HepG2 (cell line): ENCODE results near the gene STEAP3. TPM values are rescaled to one million over a fixed set of nuclear protein-coding genes. Genes with fewer than 3 reads are reported as not detected.

Experiments
- ATAC-seq: fragments of 200-7000 bp; cut with Tn5 transposase; 3 replicates; pipeline ENCODE4 v1.9.1; 2020; ENCODE audit warnings: mild to moderate bottlenecking, moderate library complexity
- BruUV-seq: library from RNA; stranded (reverse); fragments of 400-500 nt; replicated peaks from 2 replicates; lab custom pipeline; 2021; lab: Mats Ljungman, UMichigan
- CTCF ChIA-PET: fragments of 300-600 bp; formaldehyde crosslinking; extraction: SDS; loops from one replicate; lab custom pipeline; 2021; ENCODE audit warnings: low total read pairs, inconsistent platforms, low intra/inter-chr PET ratio; lab: Yijun Ruan, JAX
- POLR2A ChIA-PET: fragments of 350-600 bp; sonication (Branson Sonifier 250); formaldehyde crosslinking; loops from one replicate; lab custom pipeline; 2020; ENCODE audit warnings: antibody characterized with exemption, inconsistent platforms; lab: Yijun Ruan, JAX
- DNase-seq: peaks from one replicate; pipeline ENCODE4 v3.0.0-alpha.2; 2015; ENCODE audit warnings: low spot score
- FAIRE-seq: peaks from 3 replicates; lab custom pipeline; 2011; peaks lifted over from hg19 to GRCh38; lab: Jason Lieb, UNC
- H2AFZ ChIP-seq: one replicate; pipeline ENCODE4 v1.6.1; 2011; ENCODE audit warnings: low read length, inconsistent platforms
- H3K27ac ChIP-seq: fragments of 300-600 bp; 3 replicates; pipeline ENCODE4 v1.8.0; 2011; ENCODE audit warnings: mixed run types, mild to moderate bottlenecking, mixed read lengths, low read length, inconsistent platforms; ENCODE audit not compliant: insufficient read depth; ENCODE audit errors: extremely low read length
- H3K27me3 ChIP-seq, 2 experiments: fragments of 200-600 bp in 1 of 2; 2 replicates in 1 of 2; 3 replicates in 1 of 2; pipeline versions ENCODE4 v1.6.0 to v1.8.0; 2011; ENCODE audit warnings: low read length in 2 of 2, mild to moderate bottlenecking in 2 of 2, moderate library complexity in 2 of 2, inconsistent platforms in 1 of 2; ENCODE audit not compliant: insufficient read depth in 2 of 2, control insufficient read depth in 1 of 2
- H3K36me3 ChIP-seq, 2 experiments: fragments of 200-600 bp in 1 of 2; replicated peaks in 1 of 2; 2 replicates in 1 of 2; 3 replicates in 1 of 2; pipeline versions ENCODE4 v1.5.1 to v1.8.0; 2011; ENCODE audit warnings: low read length in 2 of 2, inconsistent platforms in 1 of 2; ENCODE audit not compliant: insufficient read depth in 2 of 2, control insufficient read depth in 1 of 2
- H3K4me1 ChIP-seq: 2 replicates; pipeline ENCODE4 v1.5.1; 2012; ENCODE audit warnings: low read length, inconsistent platforms; ENCODE audit not compliant: insufficient read depth
- H3K4me2 ChIP-seq: 2 replicates; pipeline ENCODE4 v1.6.0; 2011; ENCODE audit warnings: low read depth, low read length, inconsistent platforms
- H3K4me3 ChIP-seq, 3 experiments: fragments of 200-600 bp in 1 of 3; sonication (generic), shearing (Covaris generic) in 1 of 3; replicated peaks in 1 of 3; 2 replicates each; pipeline ENCODE4 v1.5.1; 2011 to 2016; ENCODE audit warnings: low read length in 3 of 3, inconsistent platforms in 2 of 3, low read depth in 2 of 3, mild to moderate bottlenecking in 2 of 3, control low read depth in 1 of 3, mixed read lengths in 1 of 3; ENCODE audit not compliant: insufficient read depth in 1 of 3
- H3K79me2 ChIP-seq: one replicate; pipeline ENCODE4 v1.6.1; 2011; ENCODE audit warnings: low read length, inconsistent platforms; ENCODE audit not compliant: insufficient read depth
- H3K9ac ChIP-seq: 2 replicates; pipeline ENCODE4 v1.6.0; 2011; ENCODE audit warnings: mild to moderate bottlenecking, low read depth, low read length, inconsistent platforms; ENCODE audit not compliant: insufficient read depth
- H3K9me3 ChIP-seq: 2 replicates; pipeline ENCODE4 v1.5.1; 2012; ENCODE audit warnings: mild to moderate bottlenecking, low read length
- H4K20me1 ChIP-seq: 2 replicates; pipeline ENCODE4 v1.6.0; 2011; ENCODE audit warnings: inconsistent platforms, mild to moderate bottlenecking, low read length, moderate library complexity; ENCODE audit not compliant: insufficient read depth
- BRD4 ChIP-seq: sonication (generic); formaldehyde crosslinking; IDR thresholded peaks from 2 replicates; pipeline ENCODE4 v1.4.0; 2020; ENCODE audit warnings: missing genetic modification reagents
- HDAC2 ChIP-seq: sonication (generic); formaldehyde crosslinking; IDR thresholded peaks from 2 replicates; pipeline ENCODE4 v1.4.0; 2020; ENCODE audit warnings: missing genetic modification reagents
- KDM1A ChIP-seq: IDR thresholded peaks from 2 replicates; pipeline ENCODE4 v1.6.1; 2016; ENCODE audit warnings: missing compliant biosample characterization
- MTA1 ChIP-seq: sonication (generic); formaldehyde crosslinking; IDR thresholded peaks from 2 replicates; pipeline ENCODE4 v1.4.0; 2020; ENCODE audit warnings: missing genetic modification reagents, mild to moderate bottlenecking, borderline replicate concordance
- RFX5 ChIP-seq: IDR thresholded peaks from 2 replicates; pipeline ENCODE4 v1.6.1; 2011; ENCODE audit warnings: low read depth, low read length, improper control_type of control experiment
- RXRB ChIP-seq: IDR thresholded peaks from 2 replicates; pipeline ENCODE4 v1.6.1; 2016; ENCODE audit warnings: borderline replicate concordance, missing genetic modification reagents, missing compliant biosample characterization
- SALL1 ChIP-seq: sonication (generic); formaldehyde crosslinking; IDR thresholded peaks from 2 replicates; pipeline ENCODE4 v1.8.0; 2022; ENCODE audit warnings: mild to moderate bottlenecking, missing genetic modification reagents
- SOX6 ChIP-seq, 2 experiments: fragments of 450-650 bp in 1 of 2; sonication (generic) in 1 of 2; formaldehyde crosslinking in 1 of 2; IDR thresholded peaks; 2 replicates each; pipeline versions ENCODE4 v1.4.0 to v1.6.1; 2017 to 2020; ENCODE audit warnings: antibody characterized with exemption in 1 of 2, mild to moderate bottlenecking in 1 of 2, missing genetic modification reagents in 1 of 2
- ZNF180 ChIP-seq: sonication (generic); formaldehyde crosslinking; IDR thresholded peaks from 2 replicates; pipeline ENCODE4 v1.4.0; 2020; ENCODE audit warnings: low read depth, missing genetic modification reagents, borderline replicate concordance
- ZNF432 ChIP-seq: sonication (generic); formaldehyde crosslinking; IDR thresholded peaks from 2 replicates; pipeline ENCODE4 v1.5.0; 2020; ENCODE audit warnings: missing genetic modification reagents, mild to moderate bottlenecking, borderline replicate concordance
- ZNF644 ChIP-seq: IDR thresholded peaks from 2 replicates; pipeline ENCODE4 v1.6.1; 2016; ENCODE audit warnings: low read depth
- WGBS: methylation state at CpG from one replicate; pipeline ENCODE4 v1.1.6; 2017; ENCODE audit warnings: low lambda C conversion rate; 5-methylcytosine and 5-hydroxymethylcytosine counted together
- in situ Hi-C: cut with HindIII; loops from 2 replicates; pipeline ENCODE4 v1.10.0; 2017; ENCODE audit warnings: low pct_unique_long_range_greater_than_20kb; ENCODE audit not compliant: extremely low pct_ligation_motif_present
- intact Hi-C: fragments of 100-400 bp; cut with micrococcal nuclease; formaldehyde crosslinking; loops from one replicate; pipeline ENCODE4 v1.10.0; 2022; ENCODE audit not compliant: unreplicated experiment
- polyA plus RNA-seq, 8 experiments: library from polyadenylated mRNA; depleted of rRNA in 3 of 8; stranded (reverse) in 7 of 8; unstranded in 1 of 8; fragments of >200 nt; fragmentation: Illumina TruSeq in 4 of 8; extraction: Trizol in 4 of 8; gene quantifications; 2 replicates each; pipeline versions ENCODE4 v1.2.1 to v1.2.3, GENCODE V29; 2011 to 2016; ENCODE audit warnings: low read depth in 4 of 8, missing spikeins in 1 of 8, mixed read lengths in 1 of 8; ENCODE audit not compliant: insufficient read depth in 1 of 8
- total RNA-seq, 5 experiments: library from RNA; depleted of rRNA; stranded (reverse); fragments of >200 nt; fragmentation: Illumina TruSeq; extraction: Trizol; gene quantifications; 2 replicates each; pipeline ENCODE4 v1.2.3, GENCODE V29; 2016; ENCODE audit warnings: low read depth in 1 of 5
- TF ChIP-seq, protein P1 (sequence below), 2 experiments: sonication (generic) in 1 of 2; formaldehyde crosslinking in 1 of 2; IDR thresholded peaks; 2 replicates each; pipeline versions ENCODE4 v1.4.0 to v1.6.1; 2016 to 2020; ENCODE audit warnings: borderline replicate concordance in 1 of 2, low read depth in 1 of 2, mild to moderate bottlenecking in 1 of 2, missing genetic modification reagents in 1 of 2
- TF ChIP-seq, protein P2 (sequence below): sonication (generic); formaldehyde crosslinking; IDR thresholded peaks from 2 replicates; pipeline ENCODE4 v1.5.1; 2020; ENCODE audit warnings: missing genetic modification reagents, mild to moderate bottlenecking, borderline replicate concordance
- TF ChIP-seq, protein P3 (sequence below): sonication (generic); formaldehyde crosslinking; IDR thresholded peaks from 2 replicates; pipeline ENCODE4 v1.4.0; 2020; ENCODE audit warnings: missing genetic modification reagents

STEAP3 gene
- total and polyA plus RNA-seq, 2 of the 13 experiments (the other 11 are each of a cell fraction or from before 2014, with no cell fraction given), result 7.3 to 21.1 TPM

DNA sequence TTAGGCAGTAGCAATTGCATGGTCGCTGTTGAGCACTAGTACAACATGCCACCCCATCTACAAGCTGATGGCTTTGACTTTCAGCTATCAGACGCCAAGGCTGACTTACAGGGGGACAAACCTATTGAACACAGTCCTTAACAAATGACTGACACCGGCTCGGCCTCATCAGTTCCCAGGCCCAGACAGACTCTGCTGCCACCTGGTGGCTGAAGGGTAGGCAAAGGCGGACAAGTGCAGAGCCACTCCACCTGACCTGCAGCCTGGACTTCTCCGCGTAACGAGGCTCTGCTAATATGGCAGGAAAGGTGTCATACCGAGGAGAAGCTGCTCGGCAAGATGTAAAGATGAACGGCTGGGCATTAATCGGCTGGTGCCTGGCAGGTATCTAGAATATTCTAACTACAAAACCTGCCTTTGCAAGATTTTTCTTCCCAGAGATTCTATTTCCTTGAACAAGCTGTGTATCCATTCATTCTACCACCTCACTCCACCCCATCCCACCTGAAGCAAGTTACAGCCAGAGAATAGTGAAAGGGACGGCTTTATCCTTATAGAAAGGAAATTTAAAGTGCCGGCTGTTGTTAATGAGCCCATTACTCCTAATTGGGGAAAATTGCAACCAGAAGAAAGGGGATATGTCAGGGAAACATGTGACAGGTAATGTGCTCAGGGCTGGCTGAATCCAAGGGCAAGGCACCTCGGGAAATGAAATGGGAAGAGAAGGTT, 67.4 kb downstream of the STEAP3 start (continued):
- TF ChIP-seq, protein P1, sequence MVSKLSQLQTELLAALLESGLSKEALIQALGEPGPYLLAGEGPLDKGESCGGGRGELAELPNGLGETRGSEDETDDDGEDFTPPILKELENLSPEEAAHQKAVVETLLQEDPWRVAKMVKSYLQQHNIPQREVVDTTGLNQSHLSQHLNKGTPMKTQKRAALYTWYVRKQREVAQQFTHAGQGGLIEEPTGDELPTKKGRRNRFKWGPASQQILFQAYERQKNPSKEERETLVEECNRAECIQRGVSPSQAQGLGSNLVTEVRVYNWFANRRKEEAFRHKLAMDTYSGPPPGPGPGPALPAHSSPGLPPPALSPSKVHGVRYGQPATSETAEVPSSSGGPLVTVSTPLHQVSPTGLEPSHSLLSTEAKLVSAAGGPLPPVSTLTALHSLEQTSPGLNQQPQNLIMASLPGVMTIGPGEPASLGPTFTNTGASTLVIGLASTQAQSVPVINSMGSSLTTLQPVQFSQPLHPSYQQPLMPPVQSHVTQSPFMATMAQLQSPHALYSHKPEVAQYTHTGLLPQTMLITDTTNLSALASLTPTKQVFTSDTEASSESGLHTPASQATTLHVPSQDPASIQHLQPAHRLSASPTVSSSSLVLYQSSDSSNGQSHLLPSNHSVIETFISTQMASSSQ (IDR thresholded peaks at IDR 0.05; ENCODE audit: low read depth), result no peak
- TF ChIP-seq, protein P1 (CRISPR knock-in tag; IDR thresholded peaks at IDR 0.05; ENCODE audit: borderline replicate concordance), result no peak
- peak; percentile 66; the same call in 1 of the 2 replicates for TF ChIP-seq SALL1 (CRISPR knock-in tag)

DNA sequence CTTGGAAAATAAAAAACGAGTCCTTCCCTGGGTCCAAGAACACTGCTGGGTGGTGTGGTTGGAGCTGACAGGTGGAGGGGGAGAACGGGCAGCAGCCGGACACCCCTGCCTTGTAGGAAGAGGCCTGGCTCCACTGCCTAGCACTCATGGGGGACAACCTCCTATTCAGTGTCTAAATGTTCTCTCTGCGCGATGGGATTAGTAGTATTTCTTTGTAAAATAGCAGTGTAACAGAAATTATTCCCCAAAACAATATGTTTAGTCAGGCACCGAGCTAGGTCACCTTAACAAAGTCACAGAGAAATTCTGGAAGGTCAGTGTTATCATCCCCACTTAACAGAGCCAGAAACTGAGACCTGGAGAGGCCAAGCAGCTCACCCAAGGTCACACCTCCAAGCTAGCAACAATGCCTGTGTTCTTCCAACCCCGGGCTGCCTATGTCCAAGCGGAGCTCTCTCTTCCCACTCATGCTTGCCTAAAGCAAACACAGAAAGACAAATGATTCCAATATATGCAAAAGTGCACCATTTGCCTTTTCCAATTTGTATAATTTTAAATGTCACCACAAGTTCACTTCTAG, 68.0 kb downstream of the STEAP3 start:
- in situ Hi-C loops (no loop called here), intact Hi-C loops (loop anchor here (1.0 to 5.0 kb wide), 6 partner anchors 26 to 410 kb away; partner anchors contain the start of genes C2orf76 and DBI)
- ChIA-PET POLR2A (interaction anchor here (1.3 to 1.5 kb wide), 3 partner anchors 68 to 387 kb away, joined by 3 to 4 read pairs (median 4); partner anchors contain the start of genes C2orf76, DBI, STEAP3 and TMEM177), CTCF (interaction anchor here (1.2 to 1.9 kb wide), 3 partner anchors 73 to 280 kb away, joined by 3 to 15 read pairs (median 7); no protein-coding TSS in a partner anchor)
- no peaks in the 10 kb centered on the region for H3K36me3 ChIP-seq
- H3K4me2 ChIP-seq, result peak overlapping the region; percentile 66
- no peak overlapping the region for H3K27ac ChIP-seq
- peaks cover 27% of the 10 kb centered on the region for H3K4me1 ChIP-seq
- no peak overlapping the region for H2AFZ ChIP-seq
- no peaks in the 10 kb centered on the region; a peak in 2 of 5 replicates for H3K27me3 ChIP-seq
- H3K79me2 ChIP-seq, result no peaks in the 10 kb centered on the region
- no peaks in the 10 kb centered on the region for H3K9me3 ChIP-seq
- no peaks in the 10 kb centered on the region for H4K20me1 ChIP-seq
- H3K4me3 ChIP-seq, result 0 out of 6 replicates have a peak overlapping the region, but pooled peaks of 1 of the 3 experiments have one; percentile 0
- 45% methylated on average over 8 of the region's 8 CpGs for WGBS
- ATAC-seq (peak; percentile 53), FAIRE-seq (no peak), DNase-seq (peak; percentile 29)
- BruUV-seq, result no TSS peak
- no peak overlapping the region for H3K9ac ChIP-seq
- no peak for TF ChIP-seq SOX6 (IDR thresholded peaks at IDR 0.05)
- 0 out of 2 replicates have a peak, but pooled peaks have one; percentile 35 for TF ChIP-seq SOX6 (CRISPR knock-in tag; IDR thresholded peaks at IDR 0.05)
- 0 out of 2 replicates have a peak, but pooled peaks have one; percentile 8 for TF ChIP-seq ZNF644 (CRISPR knock-in tag)
- TF ChIP-seq RXRB, result no peak
- TF ChIP-seq BRD4, result no peak
- TF ChIP-seq RFX5, result no peak
- TF ChIP-seq ZNF432 (CRISPR knock-in tag), result no peak
- TF ChIP-seq KDM1A, result peak; percentile 100
- 0 out of 2 replicates have a peak, but pooled peaks have one; percentile 36 for TF ChIP-seq HDAC2 (CRISPR knock-in tag)
- no peak for TF ChIP-seq ZNF180 (CRISPR knock-in tag)
- TF ChIP-seq, protein P2, sequence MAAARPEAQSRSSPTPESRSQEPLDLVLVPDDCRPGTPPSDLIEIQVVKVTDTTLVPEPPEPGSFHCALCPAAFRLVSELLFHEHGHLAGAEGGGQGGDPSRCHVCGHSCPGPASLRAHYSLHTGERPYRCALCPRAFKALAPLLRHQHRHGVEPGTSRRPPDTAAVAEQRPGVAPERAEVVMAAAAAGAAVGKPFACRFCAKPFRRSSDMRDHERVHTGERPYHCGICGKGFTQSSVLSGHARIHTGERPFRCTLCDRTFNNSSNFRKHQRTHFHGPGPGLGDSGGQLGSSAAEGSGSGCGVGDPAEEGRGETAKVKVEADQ, result no peak
- TF ChIP-seq, protein P3, sequence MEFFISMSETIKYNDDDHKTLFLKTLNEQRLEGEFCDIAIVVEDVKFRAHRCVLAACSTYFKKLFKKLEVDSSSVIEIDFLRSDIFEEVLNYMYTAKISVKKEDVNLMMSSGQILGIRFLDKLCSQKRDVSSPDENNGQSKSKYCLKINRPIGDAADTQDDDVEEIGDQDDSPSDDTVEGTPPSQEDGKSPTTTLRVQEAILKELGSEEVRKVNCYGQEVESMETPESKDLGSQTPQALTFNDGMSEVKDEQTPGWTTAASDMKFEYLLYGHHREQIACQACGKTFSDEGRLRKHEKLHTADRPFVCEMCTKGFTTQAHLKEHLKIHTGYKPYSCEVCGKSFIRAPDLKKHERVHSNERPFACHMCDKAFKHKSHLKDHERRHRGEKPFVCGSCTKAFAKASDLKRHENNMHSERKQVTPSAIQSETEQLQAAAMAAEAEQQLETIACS (CRISPR knock-in tag), result no peak
- TF ChIP-seq MTA1 (CRISPR knock-in tag), result no peak
